H54 (cell line): ENCODE data around the gene NCKAP5L.
"Not testable (repeated sequence)": the region's sequence is repeated elsewhere in the genome, so short reads cannot be mapped to it uniquely, and the experiment has no call there.

Experiments used
- DNase-seq: peaks from one replicate; pipeline ENCODE4 v3.0.0; 2011; ENCODE audit warnings: low spot score, mixed read lengths; ENCODE audit not compliant: insufficient read length
- FAIRE-seq: peaks from 3 replicates; lab custom pipeline; 2011; peaks lifted over from hg19 to GRCh38; lab: Jason Lieb, UNC
- POLR2A ChIP-seq: IDR thresholded peaks from 2 replicates; pipeline ENCODE4 v1.6.1; 2011; ENCODE audit warnings: low read depth, mild to moderate bottlenecking, low read length

The NCKAP5L gene

GRCh38 chr12:49869816-49870500 is 41.7 kb upstream of the NCKAP5L start:
- no peak for TF ChIP-seq POLR2A
- DNase-seq (no peak), FAIRE-seq (no peak)

GRCh38 chr12:49868952-49869815 is 41.0 kb upstream of the NCKAP5L start:
- peak; percentile 64 for DNase-seq
- TF ChIP-seq POLR2A, result no peak
- FAIRE-seq, result no peak

DNA sequence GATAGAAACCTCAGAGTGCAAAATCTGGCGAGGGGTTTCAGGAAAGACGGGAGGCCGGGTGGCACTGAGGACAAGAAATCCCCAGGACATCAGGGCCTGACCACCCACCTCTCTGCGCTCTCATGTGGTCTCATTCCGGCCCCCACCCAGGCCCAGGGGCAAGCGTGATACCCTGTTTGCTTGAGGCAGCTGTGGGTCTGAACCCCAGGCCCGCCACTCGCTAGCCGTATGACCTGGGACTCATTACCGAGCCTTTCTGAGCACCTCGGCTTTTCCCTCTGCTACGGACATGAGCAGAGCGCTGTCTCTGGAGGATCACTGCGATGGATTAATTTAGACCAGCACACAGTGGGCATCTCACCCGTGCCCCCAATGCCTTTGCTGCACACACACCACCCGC is 40.2 kb upstream of the NCKAP5L start:
- TF ChIP-seq POLR2A, result no peak
- FAIRE-seq, result no peak
- no peak for DNase-seq

GRCh38 chr12:49867570-49868341 is 39.5 kb upstream of the NCKAP5L start:
- DNase-seq (no peak), FAIRE-seq (no peak)
- TF ChIP-seq POLR2A, result no peak

DNA sequence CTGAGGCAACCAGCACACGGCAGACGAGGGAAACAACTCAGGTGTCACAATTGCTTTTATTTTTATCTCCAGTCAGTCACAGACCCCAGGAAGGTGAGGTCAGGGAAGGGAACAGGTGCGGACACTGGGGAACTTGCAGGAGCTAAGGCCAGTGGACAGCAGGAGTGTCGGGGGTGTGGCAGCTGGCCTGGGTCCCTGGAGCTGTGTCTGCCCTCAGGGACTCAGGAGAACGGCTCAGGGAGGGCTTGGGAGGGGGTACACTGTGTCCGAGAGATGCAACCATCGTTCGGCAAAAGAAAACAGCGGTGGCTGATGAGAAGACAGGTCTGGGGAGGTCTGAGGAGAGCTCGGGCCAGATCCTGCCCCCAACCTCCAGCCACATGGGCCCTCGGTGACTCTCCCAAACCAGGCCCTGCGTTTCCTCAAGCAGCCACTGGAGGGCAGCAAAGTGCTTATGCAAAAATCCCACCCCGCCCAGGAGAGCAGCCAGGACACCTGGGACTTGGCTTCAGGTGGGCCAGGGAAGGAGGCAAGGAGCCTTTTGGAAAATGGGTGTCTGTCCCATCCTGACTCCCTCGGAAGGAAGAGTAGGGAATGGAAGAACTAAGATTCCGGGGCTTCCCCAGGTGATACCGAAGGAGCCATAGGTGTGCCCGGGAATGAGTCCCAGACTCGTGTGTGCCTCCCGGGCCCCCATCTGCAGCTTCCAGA is 38.8 kb upstream of the NCKAP5L start:
- DNase-seq, result peak; percentile 89
- no peak for FAIRE-seq
- TF ChIP-seq POLR2A, result no peak

GRCh38 chr12:49865782-49866135 is 37.5 kb upstream of the NCKAP5L start:
- FAIRE-seq (no peak), DNase-seq (no peak)
- TF ChIP-seq POLR2A, result no peak

- DNase-seq (no peak), FAIRE-seq (no peak)
- no peak for TF ChIP-seq POLR2A
Measured at GRCh38 chr12:49865109-49865781, 37.0 kb upstream of the NCKAP5L start.

- FAIRE-seq (no peak), DNase-seq (no peak)
- TF ChIP-seq POLR2A, result no peak
Measured at GRCh38 chr12:49864798-49865090, 36.5 kb upstream of the NCKAP5L start.

DNA sequence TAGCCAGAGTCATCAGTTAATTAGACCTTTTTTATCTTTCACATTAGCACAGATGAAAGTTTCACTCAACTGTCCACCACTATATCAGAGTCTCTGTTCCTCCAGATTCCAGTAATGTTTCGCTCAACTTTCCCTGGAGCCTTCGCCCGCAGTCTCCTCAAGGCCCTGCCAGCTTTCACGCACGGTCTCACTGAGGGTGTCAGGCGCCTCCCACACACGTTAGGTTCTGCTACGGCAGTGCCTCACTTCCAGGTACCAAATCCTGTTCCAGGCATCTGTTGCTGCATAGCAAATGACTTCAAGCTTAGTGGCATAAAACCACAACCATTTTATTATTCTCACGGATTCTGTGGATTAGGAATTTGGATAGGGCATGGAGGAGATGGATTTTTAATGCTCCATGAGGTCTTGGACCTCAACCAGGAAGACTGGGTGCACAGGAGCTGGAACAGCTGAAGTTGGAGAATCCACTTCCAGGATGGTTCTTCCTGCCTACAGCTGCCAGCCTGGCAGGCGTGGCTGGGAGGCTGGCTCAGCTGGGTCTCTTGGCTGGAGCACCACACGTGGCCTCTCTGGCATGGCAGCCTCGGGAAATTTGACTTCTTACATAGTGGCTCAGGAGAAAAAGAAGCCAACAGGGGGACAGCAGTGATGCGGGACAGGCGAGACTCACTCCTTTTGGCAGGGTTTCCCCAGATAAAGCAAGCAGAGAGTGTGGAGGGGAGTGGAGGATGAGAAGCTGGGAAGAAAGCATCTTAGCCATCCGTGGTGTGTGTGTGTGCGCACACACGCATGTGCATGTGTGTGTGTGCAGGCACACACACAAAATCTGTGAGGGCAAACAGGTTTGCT is 36.0 kb upstream of the NCKAP5L start:
- no peak for DNase-seq

DNA sequence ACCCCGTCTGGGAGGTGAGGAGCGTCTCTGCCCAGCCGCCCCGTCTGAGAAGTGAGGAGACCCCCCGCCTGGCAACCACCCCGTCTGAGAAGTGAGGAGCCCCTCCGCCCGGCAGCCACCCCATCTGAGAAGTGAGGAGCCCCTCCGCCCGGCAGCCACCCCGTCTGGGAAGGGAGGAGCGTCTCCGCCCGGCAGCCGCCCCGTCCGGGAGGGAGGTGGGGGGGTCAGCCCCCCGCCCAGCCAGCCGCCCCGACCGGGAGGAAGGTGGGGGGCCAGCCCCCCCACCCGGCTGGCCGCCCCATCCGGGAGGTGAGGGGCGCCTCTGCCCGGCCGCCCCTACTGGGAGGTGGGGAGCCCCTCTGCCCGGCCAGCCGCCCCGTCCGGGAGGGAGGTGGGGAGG is 32.7 kb upstream of the NCKAP5L start:
- FAIRE-seq, DNase-seq: not testable (repeated sequence)

More for the DNA sequence above, 36.0 kb upstream of the NCKAP5L start:
- no peak for FAIRE-seq
- no peak for TF ChIP-seq POLR2A

DNA sequence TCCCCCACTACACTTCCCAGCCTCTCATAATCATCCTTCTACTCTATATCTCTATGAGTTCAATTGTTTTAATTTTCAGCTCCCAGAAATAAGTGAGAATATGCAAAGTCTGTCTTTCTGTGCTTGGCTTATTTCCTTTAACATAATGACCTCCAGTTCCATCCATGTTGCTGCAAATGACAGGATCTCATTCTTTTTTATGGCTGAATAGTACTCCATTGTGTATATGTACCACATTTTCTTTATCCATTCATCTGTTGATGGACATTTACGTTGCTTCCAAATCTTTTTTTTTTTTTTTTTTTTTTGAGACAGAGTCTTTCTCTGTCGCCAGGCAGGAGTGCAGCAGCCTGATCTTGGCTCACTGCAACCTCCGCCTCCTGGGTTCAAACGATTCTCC is 27.7 kb upstream of the NCKAP5L start:
- DNase-seq, result not testable (repeated sequence)

GRCh38 chr12:49854976-49855375 is 26.8 kb upstream of the NCKAP5L start:
- FAIRE-seq (no peak), DNase-seq (no peak)
- TF ChIP-seq POLR2A, result no peak

More for the DNA sequence above, 27.7 kb upstream of the NCKAP5L start:
- not testable (repeated sequence) for FAIRE-seq
